AG04449 (cell line): Measurements from ENCODE around the gene PDE2A.

ENCODE experiments used
- CTCF ChIA-PET: fragments of 350-600 bp; formaldehyde crosslinking; extraction: SDS; loops from one replicate; lab custom pipeline; 2021; ENCODE audit warnings: antibody characterized with exemption; lab: Yijun Ruan, JAX
- POLR2A ChIA-PET: fragments of 400-600, 350-600 bp; formaldehyde crosslinking; extraction: SDS; loops from one replicate; lab custom pipeline; 2020; ENCODE audit warnings: antibody characterized with exemption, inconsistent platforms; lab: Yijun Ruan, JAX
- DNase-seq: peaks from one replicate; pipeline ENCODE4 v3.0.0-alpha.2; 2010; ENCODE audit warnings: low read depth, low spot score
- H3K4me3 ChIP-seq: 2 replicates; pipeline ENCODE4 v1.5.1; 2011; ENCODE audit warnings: low read depth, mild to moderate bottlenecking, control low read depth, low read length
- TF ChIP-seq, protein P1 (sequence below): IDR thresholded peaks from one replicate; pipeline ENCODE4 v1.5.1; 2011; ENCODE audit warnings: mild to moderate bottlenecking, moderate library complexity, low read length, control low read depth, inconsistent platforms; ENCODE audit not compliant: insufficient read depth; ENCODE audit errors: missing control alignments

The PDE2A gene

DNA sequence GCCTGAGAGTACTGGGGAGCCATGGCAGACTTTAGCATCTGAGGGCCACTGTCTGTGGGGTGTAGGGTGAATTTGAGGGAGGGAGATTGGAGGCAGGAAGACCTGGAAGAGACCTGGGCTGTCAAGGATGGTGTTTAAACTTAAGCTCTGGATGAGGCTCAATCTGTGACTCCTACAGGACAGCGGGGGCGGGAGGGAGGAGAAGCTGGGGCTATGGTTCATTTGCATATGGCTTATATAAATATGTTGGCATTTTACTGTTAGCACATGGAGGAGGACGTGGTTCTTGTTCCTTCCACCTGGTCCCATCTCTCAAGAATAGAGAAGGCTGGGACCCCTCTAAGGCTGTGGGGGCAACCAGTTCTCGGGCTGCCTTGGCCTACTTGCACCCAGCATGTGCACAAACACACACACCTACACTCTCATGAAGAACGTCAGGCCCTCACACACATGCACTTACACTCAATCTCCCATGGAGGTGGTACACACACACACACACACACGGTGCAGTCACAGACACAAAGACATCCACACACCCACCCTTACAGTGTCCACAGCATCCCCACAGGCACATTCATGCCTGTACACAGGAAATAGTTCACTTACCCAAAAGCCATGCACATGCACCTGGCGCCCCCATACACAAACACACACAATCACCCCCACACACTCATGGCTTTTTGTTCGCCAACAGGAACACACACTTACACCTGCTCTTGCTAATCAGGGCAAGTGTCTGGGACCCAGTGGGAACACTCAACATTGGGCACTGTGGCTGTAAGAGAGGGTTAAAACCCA, 81.3 kb downstream of the PDE2A start:
- no peak overlapping the region for H3K4me3 ChIP-seq
- CTCF ChIA-PET: interaction anchor here (1.0 to 9.8 kb wide), 4 partner anchors 8 to 89 kb away, joined by 4 to 116 read pairs (median 46); no protein-coding TSS in a partner anchor
- TF ChIP-seq, protein P1, sequence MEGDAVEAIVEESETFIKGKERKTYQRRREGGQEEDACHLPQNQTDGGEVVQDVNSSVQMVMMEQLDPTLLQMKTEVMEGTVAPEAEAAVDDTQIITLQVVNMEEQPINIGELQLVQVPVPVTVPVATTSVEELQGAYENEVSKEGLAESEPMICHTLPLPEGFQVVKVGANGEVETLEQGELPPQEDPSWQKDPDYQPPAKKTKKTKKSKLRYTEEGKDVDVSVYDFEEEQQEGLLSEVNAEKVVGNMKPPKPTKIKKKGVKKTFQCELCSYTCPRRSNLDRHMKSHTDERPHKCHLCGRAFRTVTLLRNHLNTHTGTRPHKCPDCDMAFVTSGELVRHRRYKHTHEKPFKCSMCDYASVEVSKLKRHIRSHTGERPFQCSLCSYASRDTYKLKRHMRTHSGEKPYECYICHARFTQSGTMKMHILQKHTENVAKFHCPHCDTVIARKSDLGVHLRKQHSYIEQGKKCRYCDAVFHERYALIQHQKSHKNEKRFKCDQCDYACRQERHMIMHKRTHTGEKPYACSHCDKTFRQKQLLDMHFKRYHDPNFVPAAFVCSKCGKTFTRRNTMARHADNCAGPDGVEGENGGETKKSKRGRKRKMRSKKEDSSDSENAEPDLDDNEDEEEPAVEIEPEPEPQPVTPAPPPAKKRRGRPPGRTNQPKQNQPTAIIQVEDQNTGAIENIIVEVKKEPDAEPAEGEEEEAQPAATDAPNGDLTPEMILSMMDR: no peak
- no peak for DNase-seq
- POLR2A ChIA-PET: no interaction called here

DNA sequence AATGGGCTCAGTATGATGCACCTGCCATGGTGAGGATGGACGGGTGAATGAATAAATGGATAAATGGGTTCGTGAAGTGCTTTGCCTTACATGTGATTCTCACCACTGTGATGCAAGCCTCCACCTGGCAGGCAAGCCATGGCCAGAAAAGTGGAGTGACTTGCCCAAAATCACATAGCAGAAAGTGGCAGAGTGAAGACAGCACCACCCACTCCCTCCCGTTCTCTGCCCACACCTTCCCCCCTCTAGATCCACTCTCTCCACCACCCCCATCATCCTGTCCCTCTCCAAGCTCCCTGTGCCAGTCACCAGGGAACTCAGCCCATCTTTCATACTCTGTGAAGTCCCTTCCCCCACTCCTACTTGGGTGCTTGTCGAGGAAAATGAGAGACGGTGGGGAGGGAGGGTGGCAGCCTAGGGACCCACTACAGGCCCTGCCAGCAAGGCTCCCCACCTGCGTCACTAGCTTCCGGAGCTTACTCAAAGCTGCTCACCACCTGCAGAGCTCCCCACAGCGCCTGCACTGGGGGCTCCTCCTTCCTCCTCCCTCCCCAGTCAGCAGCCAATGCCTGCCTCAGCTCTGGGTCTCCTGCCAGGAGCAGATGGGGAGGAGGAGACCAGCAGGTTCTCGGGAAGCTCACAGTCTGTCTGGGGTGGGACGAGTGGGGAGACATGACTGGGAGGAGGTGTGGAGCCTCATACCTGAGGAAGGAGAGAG, 82.3 kb downstream of the PDE2A start:
- no peak for DNase-seq
- CTCF ChIA-PET: interaction anchor here (0.9 to 9.8 kb wide), 5 partner anchors 8 to 120 kb away, joined by 4 to 116 read pairs (median 7); no protein-coding TSS in a partner anchor
- H3K4me3 ChIP-seq: no peak overlapping the region
- TF ChIP-seq, protein P1: no peak
- POLR2A ChIA-PET: no interaction called here

DNA sequence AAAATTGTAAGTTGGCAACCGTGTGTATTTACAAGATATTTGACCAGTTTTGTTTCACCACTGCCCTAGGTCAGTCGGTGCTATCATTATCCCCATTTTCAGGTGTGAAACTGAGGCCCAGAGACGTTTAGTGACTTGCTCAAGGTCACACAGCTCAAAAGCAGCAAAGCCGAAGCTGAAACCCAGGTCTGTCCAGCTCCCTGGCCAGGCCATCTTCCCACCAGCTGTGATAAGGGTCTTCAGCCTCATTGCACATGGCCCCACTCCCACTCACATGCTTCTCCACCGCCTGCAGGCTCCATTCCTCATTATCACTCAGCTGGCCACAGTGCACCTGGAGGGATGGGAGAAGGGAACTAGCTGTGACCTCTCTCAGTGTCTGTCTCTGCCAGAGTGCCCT, 83.2 kb downstream of the PDE2A start:
- no peak for DNase-seq
- ChIA-PET CTCF (interaction anchor here (0.9 to 9.8 kb wide), 7 partner anchors 9 to 120 kb away, joined by 3 to 116 read pairs (median 4); no protein-coding TSS in a partner anchor), POLR2A (no interaction called here)
- no peak overlapping the region for H3K4me3 ChIP-seq
- TF ChIP-seq, protein P1: no peak

DNA sequence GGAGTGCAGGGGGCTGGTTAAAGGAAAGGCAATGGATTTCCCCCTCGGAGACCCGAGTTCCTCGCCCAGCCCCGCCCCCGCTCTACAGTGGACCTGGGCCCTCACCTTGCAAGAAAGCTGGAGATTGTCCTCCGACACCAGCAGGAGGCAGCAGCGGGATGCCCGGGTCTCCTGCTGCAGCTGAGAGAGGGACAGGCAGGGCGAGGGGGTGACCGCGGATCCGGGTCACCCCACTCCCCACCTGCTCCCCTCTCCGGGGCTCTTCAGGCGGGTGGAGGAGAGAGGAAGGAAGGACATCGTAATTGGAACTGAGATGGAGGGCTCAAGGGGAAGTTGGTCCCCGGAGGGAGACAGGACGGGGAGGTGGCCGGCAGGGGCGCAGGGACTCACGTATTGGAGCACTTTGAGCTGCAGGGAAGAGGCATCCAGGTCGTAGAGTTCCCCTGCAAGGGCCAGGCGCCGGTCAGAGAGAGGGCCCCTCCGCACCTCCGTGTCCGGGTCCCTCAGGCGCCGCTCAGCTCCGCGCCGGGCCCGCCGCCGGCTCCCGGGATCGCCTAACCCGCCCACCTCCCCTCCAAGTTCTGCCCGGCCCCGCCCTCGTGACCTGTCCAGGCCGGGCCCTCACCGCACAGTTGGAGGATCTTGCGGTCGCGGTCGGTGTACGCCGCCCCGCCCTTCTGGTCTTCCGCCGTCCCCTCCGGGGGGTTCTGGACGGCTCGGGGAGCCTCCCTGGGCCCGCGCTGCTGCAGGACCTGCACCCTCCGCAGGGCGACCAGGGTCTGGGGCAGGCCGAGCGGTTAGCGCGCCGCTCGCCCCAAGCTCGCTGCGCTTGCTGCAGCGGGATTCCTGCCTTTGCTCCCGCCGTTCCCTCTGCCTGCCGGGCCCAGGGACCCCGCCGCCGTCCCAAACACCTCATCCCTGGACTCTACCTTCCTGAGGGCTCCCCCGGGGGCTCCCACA, 84.1 kb downstream of the PDE2A start:
- TF ChIP-seq, protein P1: peak; percentile 39
- POLR2A ChIA-PET: no interaction called here
- DNase-seq: no peak
- CTCF ChIA-PET: interaction anchor here (0.9 to 9.8 kb wide), 10 partner anchors 9 to 119 kb away, joined by 3 to 116 read pairs (median 22); no protein-coding TSS in a partner anchor
- no peak overlapping the region for H3K4me3 ChIP-seq

DNA sequence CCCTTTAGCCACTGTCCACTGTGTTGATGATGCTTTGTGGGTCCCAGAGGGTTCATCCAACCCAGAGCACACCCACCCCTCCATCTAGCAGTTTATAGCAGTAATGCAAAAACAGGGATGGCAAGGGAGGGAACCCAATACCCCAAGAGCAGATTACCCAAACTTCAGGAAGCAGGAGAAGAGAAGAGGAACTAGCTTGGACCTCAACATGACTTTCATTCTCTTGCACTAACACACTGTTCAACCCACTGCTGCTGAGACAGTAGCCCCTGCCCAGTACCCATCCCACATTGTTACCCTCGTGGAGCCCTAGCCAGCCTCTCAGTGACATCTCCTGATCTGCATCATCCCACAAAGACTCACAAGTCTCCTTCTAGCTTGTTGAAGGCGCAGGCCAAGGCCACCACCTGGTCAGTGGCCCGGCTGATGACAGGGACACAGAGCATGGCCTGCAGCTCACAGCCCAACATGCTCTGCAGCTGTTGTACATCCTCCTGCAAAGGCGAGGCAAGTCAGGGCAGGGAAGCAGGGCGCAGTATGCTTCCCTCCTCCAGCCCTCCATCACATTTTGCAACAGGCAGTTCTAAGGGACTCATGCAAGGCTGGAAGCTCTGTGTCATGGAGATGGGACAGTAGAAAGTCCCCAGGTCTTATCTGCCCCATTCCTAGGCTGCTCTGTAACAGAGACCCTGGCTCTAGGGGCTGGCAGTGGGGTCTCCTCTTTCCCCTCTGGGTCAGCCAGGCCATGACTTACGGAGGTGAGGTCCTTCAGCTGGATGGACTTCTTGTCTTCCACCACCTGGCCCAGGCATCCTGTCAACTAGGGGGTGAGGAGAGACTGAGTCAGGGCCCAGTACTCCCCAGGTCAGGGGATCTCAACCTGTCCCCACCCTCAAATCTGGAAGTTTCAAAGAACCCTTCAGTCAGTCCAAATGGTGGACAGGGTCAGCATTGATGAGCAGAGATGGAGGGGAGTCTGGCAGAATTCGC, 85.5 kb downstream of the PDE2A start:
- ChIA-PET CTCF (interaction anchor here (0.6 to 9.8 kb wide), 15 partner anchors 9 to 141 kb away, joined by 3 to 116 read pairs (median 5); no protein-coding TSS in a partner anchor), POLR2A (no interaction called here)
- TF ChIP-seq, protein P1: no peak
- no peak for DNase-seq
- H3K4me3 ChIP-seq: no peak overlapping the region
